RWPE1 (cell line): Measurements from ENCODE around the gene ERBIN.

Experiments
- CTCF ChIA-PET: fragments of 350-600 bp; sonication (Branson Sonifier 250); formaldehyde crosslinking; extraction: SDS; loops from one replicate; lab custom pipeline; 2021; lab: Yijun Ruan, JAX
- POLR2A ChIA-PET: fragments of 400-600 bp; formaldehyde crosslinking; extraction: SDS; loops from one replicate; lab custom pipeline; 2020; ENCODE audit warnings: antibody characterized with exemption; ENCODE audit not compliant: low non-redundant PET; lab: Yijun Ruan, JAX
- DNase-seq: peaks from one replicate; pipeline ENCODE4 v3.0.0; 2012; ENCODE audit warnings: low spot score
- H3K27ac ChIP-seq: fragments of 450-650 bp; 2 replicates; pipeline ENCODE4 v1.5.1; 2017
- TF ChIP-seq, protein P1 (sequence below): fragments of 450-650 bp; conservative IDR thresholded peaks from 2 replicates; pipeline ENCODE4 v1.5.1; 2017; ENCODE audit warnings: low read depth, mild to moderate bottlenecking

Gene ERBIN

DNA sequence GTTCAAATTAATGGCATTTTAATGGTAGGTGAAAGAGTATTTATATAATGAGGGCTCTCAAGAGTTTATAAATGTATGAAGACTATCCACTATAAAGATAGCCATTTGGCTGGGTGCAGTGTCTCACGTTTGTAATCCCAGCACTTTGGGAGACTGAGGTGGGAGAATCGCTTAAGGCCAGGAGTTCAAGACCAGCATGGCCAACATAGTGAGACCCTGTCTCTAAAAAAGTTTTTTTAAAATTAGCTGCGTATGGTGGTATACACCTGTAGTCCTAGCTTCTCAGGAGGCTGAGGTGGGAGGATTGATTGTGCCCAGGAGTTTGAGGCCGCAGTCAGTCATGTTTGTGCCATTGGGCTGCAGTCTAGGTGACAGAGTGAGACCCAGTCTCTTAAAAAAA, 61.6 kb downstream of the ERBIN start:
- CTCF ChIA-PET = no interaction called here
- H3K27ac ChIP-seq = no peak overlapping the region
- TF ChIP-seq, protein P1, sequence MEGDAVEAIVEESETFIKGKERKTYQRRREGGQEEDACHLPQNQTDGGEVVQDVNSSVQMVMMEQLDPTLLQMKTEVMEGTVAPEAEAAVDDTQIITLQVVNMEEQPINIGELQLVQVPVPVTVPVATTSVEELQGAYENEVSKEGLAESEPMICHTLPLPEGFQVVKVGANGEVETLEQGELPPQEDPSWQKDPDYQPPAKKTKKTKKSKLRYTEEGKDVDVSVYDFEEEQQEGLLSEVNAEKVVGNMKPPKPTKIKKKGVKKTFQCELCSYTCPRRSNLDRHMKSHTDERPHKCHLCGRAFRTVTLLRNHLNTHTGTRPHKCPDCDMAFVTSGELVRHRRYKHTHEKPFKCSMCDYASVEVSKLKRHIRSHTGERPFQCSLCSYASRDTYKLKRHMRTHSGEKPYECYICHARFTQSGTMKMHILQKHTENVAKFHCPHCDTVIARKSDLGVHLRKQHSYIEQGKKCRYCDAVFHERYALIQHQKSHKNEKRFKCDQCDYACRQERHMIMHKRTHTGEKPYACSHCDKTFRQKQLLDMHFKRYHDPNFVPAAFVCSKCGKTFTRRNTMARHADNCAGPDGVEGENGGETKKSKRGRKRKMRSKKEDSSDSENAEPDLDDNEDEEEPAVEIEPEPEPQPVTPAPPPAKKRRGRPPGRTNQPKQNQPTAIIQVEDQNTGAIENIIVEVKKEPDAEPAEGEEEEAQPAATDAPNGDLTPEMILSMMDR = no peak
- no peak for DNase-seq
- POLR2A ChIA-PET = no interaction called here

- no peak overlapping the region for H3K27ac ChIP-seq
- POLR2A ChIA-PET = no interaction called here
- no peak for DNase-seq
- CTCF ChIA-PET = interaction anchor here (0.7 kb wide), 1 partner anchor 40 kb away, joined by 3 read pairs; no protein-coding TSS in a partner anchor
- TF ChIP-seq, protein P1 = no peak
These were observed 62.8 kb downstream of the ERBIN start for GRCh38 chr5:65989158-65989557.

GRCh38 chr5:65992630-65993029, 66.3 kb downstream of the ERBIN start:
- TF ChIP-seq, protein P1 = no peak
- CTCF ChIA-PET = interaction anchor here (0.7 to 0.9 kb wide), 2 partner anchors 88 to 199 kb away, joined by 3 to 8 read pairs; no protein-coding TSS in a partner anchor
- H3K27ac ChIP-seq = no peak overlapping the region
- DNase-seq = no peak
- POLR2A ChIA-PET = no interaction called here

DNA sequence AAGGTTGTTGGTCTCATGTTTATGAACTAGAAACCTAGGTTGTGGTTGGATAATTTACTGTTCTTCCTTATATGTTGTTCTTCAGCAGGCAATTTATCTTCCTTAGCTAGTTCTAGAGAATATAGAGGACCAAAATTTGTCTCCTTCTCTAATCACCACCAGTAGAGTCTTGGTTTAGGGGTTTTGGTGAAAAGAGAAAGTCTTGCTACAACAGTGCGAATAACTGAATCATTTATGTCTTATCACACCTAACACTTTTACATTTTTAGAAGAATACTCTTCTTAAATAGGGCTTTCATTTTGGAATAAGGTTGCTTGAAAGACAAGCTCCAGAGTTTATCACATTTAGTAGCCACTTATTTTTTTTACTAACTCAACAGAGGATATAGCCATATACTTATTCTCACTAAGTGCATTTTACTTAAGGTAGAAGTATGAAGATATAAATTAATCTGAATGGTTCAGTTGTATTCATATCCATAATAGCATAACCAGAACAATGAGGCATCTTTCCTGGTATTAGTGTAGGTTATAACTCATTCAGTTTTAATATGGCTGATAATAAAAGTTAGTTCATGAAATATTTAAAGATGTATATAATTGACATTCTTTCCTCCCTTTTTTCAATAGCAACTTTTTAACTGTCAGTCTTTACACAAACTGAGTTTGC, 67.9 kb downstream of the ERBIN start:
- no peak overlapping the region for H3K27ac ChIP-seq
- TF ChIP-seq, protein P1 = no peak
- ChIA-PET CTCF (interaction anchor here (0.7 kb wide), 1 partner anchor 73 kb away, joined by 3 read pairs; no protein-coding TSS in a partner anchor), POLR2A (no interaction called here)
- DNase-seq = no peak

DNA sequence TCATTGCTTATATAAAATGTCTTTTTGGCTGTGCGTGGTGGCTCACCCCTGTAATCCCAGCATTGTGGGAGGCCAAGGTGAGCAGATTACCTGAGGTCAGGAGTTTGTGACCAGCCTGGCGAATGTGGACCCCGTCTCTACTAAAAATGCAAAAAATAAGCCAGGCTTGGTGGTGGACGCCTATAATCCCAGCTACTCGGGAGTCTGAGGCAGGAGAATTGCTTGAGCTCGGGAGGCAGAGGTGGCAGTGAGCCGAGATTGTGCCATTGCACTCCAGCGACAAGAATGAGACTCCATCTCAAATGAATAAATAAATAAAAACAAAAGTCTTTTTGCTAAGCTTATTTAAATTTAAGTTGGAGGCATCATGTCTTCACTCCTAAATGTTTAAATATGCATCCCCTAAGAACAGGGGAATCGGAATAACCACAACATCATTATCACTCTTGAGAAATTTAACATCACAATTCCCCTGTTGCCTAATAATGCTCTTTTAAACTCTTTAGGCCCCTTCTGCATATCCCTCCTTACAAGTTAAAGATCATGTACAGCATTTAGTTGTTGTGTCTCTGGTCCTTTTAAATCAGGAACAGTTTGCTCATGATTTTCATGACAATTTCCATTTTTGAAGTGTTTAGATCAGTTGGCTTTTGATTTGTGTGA, 72.8 kb downstream of the ERBIN start:
- CTCF ChIA-PET = interaction anchor here (0.5 to 0.8 kb wide), 2 partner anchors 22 to 302 kb away, joined by 3 to 4 read pairs; no protein-coding TSS in a partner anchor
- TF ChIP-seq, protein P1 = no peak
- H3K27ac ChIP-seq = no peak overlapping the region
- POLR2A ChIA-PET = no interaction called here
- DNase-seq = no peak

- no peak overlapping the region for H3K27ac ChIP-seq
- DNase-seq = no peak
- CTCF ChIA-PET = no interaction called here
- POLR2A ChIA-PET = no interaction called here
- TF ChIP-seq, protein P1 = no peak
These were observed 75.6 kb downstream of the ERBIN start for GRCh38 chr5:66001952-66002351.
